Measurements from ENCODE around the gene ARID1B.

Gene ARID1B

DNA sequence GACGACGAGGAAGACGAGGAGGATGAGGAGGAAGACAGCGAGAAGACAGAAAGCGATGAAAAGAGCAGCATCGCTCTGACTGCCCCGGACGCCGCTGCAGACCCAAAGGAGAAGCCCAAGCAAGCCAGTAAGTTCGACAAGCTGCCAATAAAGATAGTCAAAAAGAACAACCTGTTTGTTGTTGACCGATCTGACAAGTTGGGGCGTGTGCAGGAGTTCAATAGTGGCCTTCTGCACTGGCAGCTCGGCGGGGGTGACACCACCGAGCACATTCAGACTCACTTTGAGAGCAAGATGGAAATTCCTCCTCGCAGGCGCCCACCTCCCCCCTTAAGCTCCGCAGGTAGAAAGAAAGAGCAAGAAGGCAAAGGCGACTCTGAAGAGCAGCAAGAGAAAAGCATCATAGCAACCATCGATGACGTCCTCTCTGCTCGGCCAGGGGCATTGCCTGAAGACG lies 429.2 kb downstream of the ARID1B start:
- in situ Hi-C loops (cut with HindIII; ENCODE audit: low pct_ligation_motif_present, low sequenced_read_pairs), result no loop called here
- Histone ChIP-seq H3K4me3 (ENCODE audit: low read depth, low read length) (no peak overlapping the region), H3K27ac (no peak overlapping the region), H3K27me3 (replicated peaks) (no peaks in the 10 kb centered on the region), H3K36me3 (replicated peaks) (peaks cover 31% of the 10 kb centered on the region)
- TF ChIP-seq, protein P1, sequence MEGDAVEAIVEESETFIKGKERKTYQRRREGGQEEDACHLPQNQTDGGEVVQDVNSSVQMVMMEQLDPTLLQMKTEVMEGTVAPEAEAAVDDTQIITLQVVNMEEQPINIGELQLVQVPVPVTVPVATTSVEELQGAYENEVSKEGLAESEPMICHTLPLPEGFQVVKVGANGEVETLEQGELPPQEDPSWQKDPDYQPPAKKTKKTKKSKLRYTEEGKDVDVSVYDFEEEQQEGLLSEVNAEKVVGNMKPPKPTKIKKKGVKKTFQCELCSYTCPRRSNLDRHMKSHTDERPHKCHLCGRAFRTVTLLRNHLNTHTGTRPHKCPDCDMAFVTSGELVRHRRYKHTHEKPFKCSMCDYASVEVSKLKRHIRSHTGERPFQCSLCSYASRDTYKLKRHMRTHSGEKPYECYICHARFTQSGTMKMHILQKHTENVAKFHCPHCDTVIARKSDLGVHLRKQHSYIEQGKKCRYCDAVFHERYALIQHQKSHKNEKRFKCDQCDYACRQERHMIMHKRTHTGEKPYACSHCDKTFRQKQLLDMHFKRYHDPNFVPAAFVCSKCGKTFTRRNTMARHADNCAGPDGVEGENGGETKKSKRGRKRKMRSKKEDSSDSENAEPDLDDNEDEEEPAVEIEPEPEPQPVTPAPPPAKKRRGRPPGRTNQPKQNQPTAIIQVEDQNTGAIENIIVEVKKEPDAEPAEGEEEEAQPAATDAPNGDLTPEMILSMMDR (IDR thresholded peaks at IDR 0.05; ENCODE audit: low read depth, low read length, missing control alignments), result no peak
- DNase-seq, result no peak

DNA sequence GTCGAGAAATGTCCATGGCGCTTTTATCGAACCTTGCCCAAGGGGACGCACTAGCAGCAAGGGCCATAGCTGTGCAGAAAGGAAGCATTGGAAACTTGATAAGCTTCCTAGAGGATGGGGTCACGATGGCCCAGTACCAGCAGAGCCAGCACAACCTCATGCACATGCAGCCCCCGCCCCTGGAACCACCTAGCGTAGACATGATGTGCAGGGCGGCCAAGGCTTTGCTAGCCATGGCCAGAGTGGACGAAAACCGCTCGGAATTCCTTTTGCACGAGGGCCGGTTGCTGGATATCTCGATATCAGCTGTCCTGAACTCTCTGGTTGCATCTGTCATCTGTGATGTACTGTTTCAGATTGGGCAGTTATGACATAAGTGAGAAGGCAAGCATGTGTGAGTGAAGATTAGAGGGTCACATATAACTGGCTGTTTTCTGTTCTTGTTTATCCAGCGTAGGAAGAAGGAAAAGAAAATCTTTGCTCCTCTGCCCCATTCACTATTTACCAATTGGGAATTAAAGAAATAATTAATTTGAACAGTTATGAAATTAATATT lies 430.4 kb downstream of the ARID1B start:
- H3K27me3 ChIP-seq (replicated peaks), result no peaks in the 10 kb centered on the region
- in situ Hi-C loops (cut with HindIII; ENCODE audit: low pct_ligation_motif_present, low sequenced_read_pairs), result no loop called here
- DNase-seq, result no peak
- no peak overlapping the region for H3K27ac ChIP-seq
- peaks cover 28% of the 10 kb centered on the region for H3K36me3 ChIP-seq (replicated peaks)
- TF ChIP-seq, protein P1 (IDR thresholded peaks at IDR 0.05; ENCODE audit: low read depth, low read length, missing control alignments), result no peak
- H3K4me3 ChIP-seq (ENCODE audit: low read depth, low read length), result no peak overlapping the region

DNA sequence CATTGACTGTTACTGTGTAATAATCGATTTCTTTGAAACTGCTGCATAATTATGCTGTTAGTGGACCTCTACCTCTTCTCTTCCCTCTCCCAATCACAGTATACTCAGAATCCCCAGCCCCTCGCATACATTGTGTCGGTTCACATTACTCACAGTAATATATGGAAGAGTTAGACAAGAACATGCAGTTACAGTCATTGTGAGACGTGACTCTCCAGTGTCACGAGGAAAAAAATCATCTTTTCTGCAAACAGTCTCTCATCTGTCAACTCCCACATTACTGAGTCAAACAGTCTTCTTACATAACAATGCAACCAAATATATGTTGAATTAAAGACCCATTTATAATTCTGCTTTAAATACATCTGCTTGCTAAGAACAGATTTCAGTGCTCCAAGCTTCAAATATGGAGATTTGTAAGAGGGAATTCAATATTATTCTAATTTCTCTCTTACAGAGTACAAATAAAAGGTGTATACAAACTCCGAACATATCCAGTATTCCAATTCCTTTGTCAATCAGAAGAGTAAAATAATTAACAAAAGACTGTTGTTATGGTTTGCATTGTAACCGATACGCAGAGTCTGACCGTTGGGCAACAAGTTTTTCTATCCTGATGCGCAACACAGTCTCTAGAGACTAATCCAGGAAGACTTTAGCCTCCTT lies 432.8 kb downstream of the ARID1B start:
- DNase-seq, result no peak
- in situ Hi-C loops (cut with HindIII; ENCODE audit: low pct_ligation_motif_present, low sequenced_read_pairs), result no loop called here
- peaks cover 19% of the 10 kb centered on the region for H3K36me3 ChIP-seq (replicated peaks)
- H3K27ac ChIP-seq, result no peak overlapping the region
- H3K4me3 ChIP-seq (ENCODE audit: low read depth, low read length), result no peak overlapping the region
- TF ChIP-seq, protein P1 (IDR thresholded peaks at IDR 0.05; ENCODE audit: low read depth, low read length, missing control alignments), result no peak
- no peaks in the 10 kb centered on the region for H3K27me3 ChIP-seq (replicated peaks)

DNA sequence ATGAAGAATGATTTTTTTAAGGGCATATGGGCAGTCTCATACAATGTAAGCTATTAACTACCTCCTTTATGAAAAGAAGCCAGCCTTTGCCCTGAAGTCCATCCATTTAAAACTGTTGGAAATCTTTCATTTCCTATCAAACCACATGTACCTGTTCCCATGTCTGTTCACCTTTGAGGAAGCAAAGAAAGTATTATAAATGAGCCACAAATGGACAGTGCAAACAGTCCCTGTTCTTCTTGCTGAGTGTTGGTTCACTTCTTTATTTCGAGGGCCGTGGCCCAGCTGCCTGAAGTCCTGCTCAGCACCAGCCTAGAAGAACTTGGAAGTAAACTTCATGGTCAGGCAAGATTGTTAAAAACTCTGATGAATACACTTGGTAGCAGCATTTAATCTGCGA lies 433.8 kb downstream of the ARID1B start:
- H3K4me3 ChIP-seq (ENCODE audit: low read depth, low read length), result no peak overlapping the region
- no peak for DNase-seq
- no peaks in the 10 kb centered on the region for H3K27me3 ChIP-seq (replicated peaks)
- in situ Hi-C loops (cut with HindIII; ENCODE audit: low pct_ligation_motif_present, low sequenced_read_pairs), result no loop called here
- no peak overlapping the region for H3K27ac ChIP-seq
- TF ChIP-seq, protein P1 (IDR thresholded peaks at IDR 0.05; ENCODE audit: low read depth, low read length, missing control alignments), result no peak
- peaks cover 19% of the 10 kb centered on the region for H3K36me3 ChIP-seq (replicated peaks)

DNA sequence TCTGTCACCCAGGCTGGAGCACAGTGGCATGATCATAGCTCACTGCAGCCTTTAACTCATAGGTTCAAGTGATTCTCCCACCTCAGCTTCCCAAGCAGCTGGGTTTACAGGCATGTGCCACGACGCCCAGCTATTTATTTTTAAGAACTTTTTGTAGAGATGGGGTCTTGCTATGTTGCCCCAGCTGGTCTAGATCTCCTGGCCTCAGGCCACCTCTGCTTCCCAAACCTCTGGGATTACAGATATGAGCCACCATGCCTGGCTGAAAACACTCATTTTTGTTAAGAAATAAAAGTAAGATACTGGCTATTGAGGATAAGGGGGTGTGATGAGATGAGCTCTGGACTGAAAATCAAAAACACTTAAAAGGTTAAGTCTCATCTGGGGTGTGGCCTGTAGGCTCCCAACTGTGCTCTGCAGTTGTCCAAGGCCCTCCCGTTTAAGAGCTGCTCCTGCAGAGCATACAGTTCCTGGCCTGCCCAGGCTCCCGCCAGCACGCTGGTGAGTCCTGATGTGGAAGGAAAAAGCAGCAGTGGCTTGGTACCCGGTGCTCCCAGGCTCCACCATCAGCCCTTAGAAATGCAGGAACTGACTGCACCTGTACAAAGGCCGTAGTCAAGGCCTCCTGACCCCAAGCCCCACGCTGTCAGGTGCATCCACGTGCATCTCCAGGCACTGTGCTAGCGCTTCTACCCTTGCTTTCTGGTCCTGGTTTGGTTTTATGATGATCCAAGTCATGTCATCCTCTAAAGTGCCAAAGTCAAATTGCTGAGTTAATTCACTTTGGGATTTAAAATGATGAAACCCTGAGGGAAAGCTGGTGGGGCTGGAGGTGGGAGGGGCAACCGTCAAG lies 434.7 kb downstream of the ARID1B start:
- TF ChIP-seq, protein P1 (IDR thresholded peaks at IDR 0.05; ENCODE audit: low read depth, low read length, missing control alignments), result no peak
- no peaks in the 10 kb centered on the region for H3K27me3 ChIP-seq (replicated peaks)
- peaks cover 11% of the 10 kb centered on the region for H3K36me3 ChIP-seq (replicated peaks)
- no peak for DNase-seq
- H3K27ac ChIP-seq, result no peak overlapping the region
- in situ Hi-C loops (cut with HindIII; ENCODE audit: low pct_ligation_motif_present, low sequenced_read_pairs), result no loop called here
- no peak overlapping the region for H3K4me3 ChIP-seq (ENCODE audit: low read depth, low read length)
